ENCODE results near the gene CRYBG1.

GRCh38 chr6:106553440-106553839 lies 192.9 kb downstream of the CRYBG1 start:
- TF ChIP-seq CTCF (conservative IDR thresholded peaks at IDR 0.05; ENCODE audit: low read depth, low read length) (no peak), EZH2 (IDR thresholded peaks at IDR 0.05; ENCODE audit: borderline replicate concordance, low read depth, low read length, poor library complexity, severe bottlenecking) (no peak)

All from A673 (cell line).